Sigmoid colon (tissue), 7 donors: ENCODE data around the gene ATOH7. TPM values are rescaled to one million over a fixed set of nuclear protein-coding genes. Genes with fewer than 3 reads are reported as not detected.

ENCODE experiments used
- DNase-seq: peaks from one replicate; pipeline ENCODE4 v3.0.0-alpha.2; 2019
- H3K27ac ChIP-seq, 4 donors: fragments of 200-600 bp; sonication (generic); one replicate each; pipeline ENCODE4 v1.5.1; 2016 to 2019; ENCODE audit warnings: mild to moderate bottlenecking in 1 of 4
- H3K27me3 ChIP-seq, 3 donors: fragments of 200-600 bp; sonication (generic); one replicate each; pipeline ENCODE4 v1.5.1; 2019; ENCODE audit warnings: mild to moderate bottlenecking in 1 of 3
- H3K36me3 ChIP-seq, 4 donors: fragments of 200-600 bp; sonication (generic); one replicate each; pipeline ENCODE4 v1.5.1; 2016 to 2019
- H3K4me1 ChIP-seq, 4 donors: fragments of 200-600 bp; sonication (generic); one replicate each; pipeline ENCODE4 v1.5.1; 2017 to 2019
- H3K4me3 ChIP-seq, 4 donors: fragments of 200-600 bp; sonication (generic); one replicate each; pipeline ENCODE4 v1.5.1; 2017 to 2019; ENCODE audit warnings: mild to moderate bottlenecking in 2 of 4, moderate library complexity in 1 of 4
- H3K9me3 ChIP-seq, 4 donors: fragments of 200-600 bp in 3 of 4; sonication (generic) in 3 of 4; one replicate each; pipeline versions ENCODE4 v1.5.1 to v1.6.1; 2013 to 2019
- EP300 ChIP-seq, 4 donors: sonication (generic); formaldehyde crosslinking; IDR thresholded peaks; one replicate each; pipeline ENCODE4 v1.6.1; 2017; ENCODE audit warnings: antibody characterized with exemption in 4 of 4
- POLR2A ChIP-seq, 2 donors: fragments of 450-650 bp; IDR thresholded peaks; one replicate each; pipeline ENCODE4 v1.6.1; 2016; ENCODE audit warnings: antibody characterized with exemption in 2 of 2, mild to moderate bottlenecking in 2 of 2, moderate library complexity in 2 of 2
- POLR2AphosphoS5 ChIP-seq, 4 donors: sonication (generic); formaldehyde crosslinking; IDR thresholded peaks; one replicate each; pipeline ENCODE4 v1.6.1; 2017; ENCODE audit warnings: antibody characterized with exemption in 4 of 4
- WGBS, 2 donors: extraction: QIAGEN DNeasy Blood & Tissue Kit; methylation state at CpG; one replicate each; pipeline ENCODE4 v1.1.7; 2013; 5-methylcytosine and 5-hydroxymethylcytosine counted together
- intact Hi-C: fragments of 100-400 bp; cut with DNase I; formaldehyde crosslinking; loops from one replicate; pipeline ENCODE4 v1.15.1; 2023
- polyA plus RNA-seq, 3 donors: library from polyadenylated mRNA; stranded (reverse); fragments of 200-250 nt; gene quantifications; one replicate each; pipeline ENCODE4 v1.2.3, GENCODE V29; 2013
- total RNA-seq, 4 donors: library from RNA; depleted of rRNA; stranded (reverse); fragments of >200 nt; gene quantifications; one replicate each; pipeline ENCODE4 v1.1.0, GENCODE V29; 2016
- TF ChIP-seq, protein P1 (sequence below), 4 experiments: fragments of 450-650 bp in 3 of 4; fragments of 200-600 bp in 1 of 4; IDR thresholded peaks; one replicate each; pipeline ENCODE4 v1.5.1; 2016 to 2019; ENCODE audit warnings: antibody characterized with exemption in 4 of 4, mild to moderate bottlenecking in 3 of 4, moderate library complexity in 2 of 4
- donor health status: healthy with polysubstance abuse.
- donor health status: Bipolar disorder and iron deficiency.
- donor health status: healthy.

Gene ATOH7
- total and polyA plus RNA-seq, 7 donors, result 0.15 to 0.71 (median 0.60) TPM; not detected in 4

DNA sequence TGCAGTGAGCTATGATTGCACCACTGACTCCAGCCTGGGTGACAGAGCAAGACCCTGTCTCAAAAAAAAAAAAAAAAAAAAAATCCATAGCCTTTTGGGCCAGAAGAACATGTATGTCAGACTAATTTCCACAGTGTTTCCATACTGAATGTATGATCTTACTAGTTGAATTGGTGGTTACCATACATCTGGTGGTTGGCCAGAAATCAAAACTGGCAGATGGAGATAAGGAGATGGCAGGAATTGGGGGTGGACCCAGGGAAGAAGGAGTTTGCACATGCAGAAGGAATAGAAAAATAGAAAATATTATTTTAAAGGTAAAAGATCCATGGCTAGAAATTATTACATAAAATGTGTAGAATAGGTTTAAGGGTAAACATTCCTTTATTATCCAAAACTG, 3.7 kb upstream of the ATOH7 start:
- DNase-seq, result no peak
- Histone ChIP-seq H3K9me3 (no peaks in the 10 kb centered on the region), H3K27me3 (no peaks in the 10 kb centered on the region), H3K4me3 (no peak overlapping the region), H3K36me3 (no peaks in the 10 kb centered on the region), H3K27ac (no peak overlapping the region), H3K4me1 (peaks cover 0 to 10% (median 7%) of the 10 kb centered on the region in 4 donors)
- TF ChIP-seq POLR2A (IDR thresholded peaks at IDR 0.05), result no peak
- no peak for TF ChIP-seq EP300 (IDR thresholded peaks at IDR 0.05)
- TF ChIP-seq POLR2AphosphoS5 (IDR thresholded peaks at IDR 0.05), result no peak
- TF ChIP-seq, protein P1, sequence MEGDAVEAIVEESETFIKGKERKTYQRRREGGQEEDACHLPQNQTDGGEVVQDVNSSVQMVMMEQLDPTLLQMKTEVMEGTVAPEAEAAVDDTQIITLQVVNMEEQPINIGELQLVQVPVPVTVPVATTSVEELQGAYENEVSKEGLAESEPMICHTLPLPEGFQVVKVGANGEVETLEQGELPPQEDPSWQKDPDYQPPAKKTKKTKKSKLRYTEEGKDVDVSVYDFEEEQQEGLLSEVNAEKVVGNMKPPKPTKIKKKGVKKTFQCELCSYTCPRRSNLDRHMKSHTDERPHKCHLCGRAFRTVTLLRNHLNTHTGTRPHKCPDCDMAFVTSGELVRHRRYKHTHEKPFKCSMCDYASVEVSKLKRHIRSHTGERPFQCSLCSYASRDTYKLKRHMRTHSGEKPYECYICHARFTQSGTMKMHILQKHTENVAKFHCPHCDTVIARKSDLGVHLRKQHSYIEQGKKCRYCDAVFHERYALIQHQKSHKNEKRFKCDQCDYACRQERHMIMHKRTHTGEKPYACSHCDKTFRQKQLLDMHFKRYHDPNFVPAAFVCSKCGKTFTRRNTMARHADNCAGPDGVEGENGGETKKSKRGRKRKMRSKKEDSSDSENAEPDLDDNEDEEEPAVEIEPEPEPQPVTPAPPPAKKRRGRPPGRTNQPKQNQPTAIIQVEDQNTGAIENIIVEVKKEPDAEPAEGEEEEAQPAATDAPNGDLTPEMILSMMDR (IDR thresholded peaks at IDR 0.05), result no peak
- intact Hi-C loops, result no loop called here

DNA sequence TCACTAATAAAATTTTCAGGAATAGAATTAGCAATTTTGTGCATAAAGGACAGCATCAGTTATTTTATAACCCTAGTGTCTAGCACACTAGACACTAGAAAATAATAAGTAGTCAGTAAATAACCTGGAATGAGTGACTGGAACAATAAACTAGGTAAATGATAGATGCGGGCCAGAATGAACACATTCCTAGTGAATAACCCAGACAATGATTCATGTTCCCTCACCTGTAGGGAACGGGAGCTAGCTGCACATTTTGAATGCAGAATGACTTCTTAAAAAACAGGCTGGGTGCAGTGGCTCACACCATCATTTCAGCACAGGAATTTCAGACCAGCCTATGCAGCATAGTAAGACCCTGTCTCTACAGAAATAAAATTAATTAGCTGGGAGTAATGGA, 3.2 kb upstream of the ATOH7 start:
- Histone ChIP-seq H3K4me3 (no peak overlapping the region), H3K27ac (no peak overlapping the region), H3K36me3 (no peaks in the 10 kb centered on the region), H3K4me1 (peaks cover 0 to 14% (median 9%) of the 10 kb centered on the region in 4 donors), H3K9me3 (no peaks in the 10 kb centered on the region), H3K27me3 (no peaks in the 10 kb centered on the region)
- TF ChIP-seq POLR2AphosphoS5 (IDR thresholded peaks at IDR 0.05) (no peak), POLR2A (IDR thresholded peaks at IDR 0.05) (no peak), EP300 (IDR thresholded peaks at IDR 0.05) (no peak)
- TF ChIP-seq, protein P1 (IDR thresholded peaks at IDR 0.05), result no peak
- DNase-seq, result no peak
- intact Hi-C loops, result no loop called here
- WGBS, 2 donors, result 56 to 83% methylated on average over 2 of the region's 2 CpGs

DNA sequence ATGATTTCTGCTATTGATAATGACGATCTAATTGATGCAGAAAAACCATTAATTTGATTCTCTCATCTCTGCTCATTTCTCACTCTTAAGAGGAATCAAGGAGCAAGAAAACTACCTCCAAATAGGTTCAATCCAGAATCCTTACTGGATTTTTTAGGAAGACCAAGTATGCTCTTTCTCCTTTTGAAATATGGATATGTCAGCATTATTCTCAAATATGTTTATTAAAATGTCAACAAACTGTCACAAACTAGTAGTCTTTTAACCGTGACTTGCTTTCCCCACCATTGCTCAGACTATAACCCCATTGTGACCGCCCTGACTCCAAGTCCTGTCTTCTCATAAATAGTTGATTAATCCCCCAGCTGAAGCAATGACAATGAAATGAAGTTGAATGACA, 1.1 kb upstream of the ATOH7 start:
- intact Hi-C loops, result no loop called here
- TF ChIP-seq POLR2AphosphoS5 (IDR thresholded peaks at IDR 0.05) (no peak), POLR2A (IDR thresholded peaks at IDR 0.05) (no peak), EP300 (IDR thresholded peaks at IDR 0.05) (no peak)
- TF ChIP-seq, protein P1 (IDR thresholded peaks at IDR 0.05), result no peak
- no peak overlapping the region for H3K27ac ChIP-seq
- H3K4me3 ChIP-seq, result no peak overlapping the region
- WGBS, 2 donors, result 91 to 94% methylated on average over 3 of the region's 3 CpGs
- no peak for DNase-seq
- H3K4me1 ChIP-seq, result peaks cover 0 to 14% (median 9%) of the 10 kb centered on the region in 4 donors
- H3K36me3 ChIP-seq, result no peaks in the 10 kb centered on the region
- H3K9me3 ChIP-seq, result no peaks in the 10 kb centered on the region
- no peaks in the 10 kb centered on the region for H3K27me3 ChIP-seq

DNA sequence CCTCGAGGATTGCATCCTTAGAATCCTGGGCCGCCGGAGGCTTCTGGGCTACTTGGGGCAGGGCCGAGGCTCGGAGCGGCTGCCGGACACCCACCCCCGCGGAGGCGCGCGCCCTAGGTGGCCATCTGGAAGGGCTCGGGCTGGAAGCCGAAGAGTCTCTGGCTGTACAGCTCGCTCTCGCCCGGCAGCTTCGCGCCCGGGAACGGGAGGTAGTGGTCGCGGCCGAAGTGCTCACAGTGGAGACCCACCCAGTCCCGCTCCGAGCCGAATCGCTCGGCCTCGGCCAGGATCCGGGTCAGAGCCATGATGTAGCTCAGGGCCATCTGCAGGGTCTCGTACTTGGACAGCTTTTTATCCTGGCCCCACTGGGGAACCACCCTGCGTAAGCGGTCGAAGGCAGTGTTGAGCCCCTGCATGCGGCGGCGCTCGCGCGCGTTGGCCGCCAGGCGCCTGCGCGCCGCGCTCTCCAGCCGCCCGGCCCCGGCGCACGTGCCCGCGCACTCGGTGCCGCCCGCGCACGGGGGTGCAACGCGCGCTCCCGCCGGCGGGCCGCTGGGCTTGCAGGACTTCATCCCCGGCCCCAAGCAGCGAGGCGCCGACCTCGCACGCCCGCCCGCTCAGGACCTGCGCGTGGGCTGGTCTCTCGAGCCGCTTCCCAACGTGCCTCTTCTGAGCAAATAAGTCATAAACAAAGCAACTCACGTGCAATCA, 652 bp downstream of the ATOH7 start:
- WGBS, 2 donors, result 0 to 1% methylated on average over 81 of the region's 81 CpGs
- Histone ChIP-seq H3K4me3 (peak overlapping the region; percentile 47 to 66 (median 62)), H3K9me3 (no peaks in the 10 kb centered on the region), H3K27me3 (no peaks in the 10 kb centered on the region), H3K27ac (peak overlapping the region; percentile 81 to 93 (median 86)), H3K36me3 (no peaks in the 10 kb centered on the region), H3K4me1 (peaks cover 0 to 14% (median 9%) of the 10 kb centered on the region in 4 donors)
- TF ChIP-seq POLR2AphosphoS5 (IDR thresholded peaks at IDR 0.05), result peak in 2 of 4 donors; percentile 18 to 44
- TF ChIP-seq, protein P1 (IDR thresholded peaks at IDR 0.05), result no peak
- DNase-seq, result peak; percentile 82
- intact Hi-C loops, result loop anchor here (1.0 kb wide), 1 partner anchor 101 kb away; the partner anchor contains the start of genes HNRNPH3 and PBLD
